Right lobe of liver (tissue), 4 donors: ENCODE measurements around the gene SPATA13.

Experiments used
- POLR2A ChIP-seq: fragments of 450-650 bp; IDR thresholded peaks from one replicate; pipeline ENCODE4 v1.6.1; 2017; ENCODE audit warnings: antibody characterized with exemption, mild to moderate bottlenecking
- TF ChIP-seq, protein P1 (sequence below), 4 donors: fragments of 200-600 bp in 3 of 4; fragments of 450-650 bp in 1 of 4; IDR thresholded peaks; one replicate each; pipeline versions ENCODE4 v1.5.1 to v1.8.0; 2016 to 2022; ENCODE audit warnings: antibody characterized with exemption in 4 of 4, mild to moderate bottlenecking in 2 of 4
- donor health status: DM: no; HTN: no; CAD: no.
- donor health status: DM: no; HTN: no; CAD: no.
- donor health status: DM: no; HTN: yes; CAD: no.

DNA sequence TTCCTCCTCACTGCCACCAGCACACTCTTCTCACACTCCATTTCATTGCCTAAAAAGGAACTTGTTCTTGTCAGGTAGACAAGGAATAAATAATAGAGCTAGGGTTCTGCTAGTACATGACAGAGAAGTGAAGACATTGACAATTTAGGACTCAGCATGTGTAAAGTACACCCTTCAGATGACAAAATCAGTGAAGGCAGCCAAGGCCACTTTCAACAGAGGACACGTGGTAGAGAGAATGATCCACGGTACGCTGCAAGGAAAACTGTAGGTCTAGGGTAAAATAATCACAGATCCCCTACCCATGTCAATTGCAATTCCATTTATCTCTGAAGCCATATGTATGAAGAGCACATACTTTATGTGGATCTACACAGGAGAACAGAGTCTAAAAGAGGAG is 7.2 kb upstream of the SPATA13 start:
- TF ChIP-seq POLR2A = no peak
- TF ChIP-seq, protein P1, sequence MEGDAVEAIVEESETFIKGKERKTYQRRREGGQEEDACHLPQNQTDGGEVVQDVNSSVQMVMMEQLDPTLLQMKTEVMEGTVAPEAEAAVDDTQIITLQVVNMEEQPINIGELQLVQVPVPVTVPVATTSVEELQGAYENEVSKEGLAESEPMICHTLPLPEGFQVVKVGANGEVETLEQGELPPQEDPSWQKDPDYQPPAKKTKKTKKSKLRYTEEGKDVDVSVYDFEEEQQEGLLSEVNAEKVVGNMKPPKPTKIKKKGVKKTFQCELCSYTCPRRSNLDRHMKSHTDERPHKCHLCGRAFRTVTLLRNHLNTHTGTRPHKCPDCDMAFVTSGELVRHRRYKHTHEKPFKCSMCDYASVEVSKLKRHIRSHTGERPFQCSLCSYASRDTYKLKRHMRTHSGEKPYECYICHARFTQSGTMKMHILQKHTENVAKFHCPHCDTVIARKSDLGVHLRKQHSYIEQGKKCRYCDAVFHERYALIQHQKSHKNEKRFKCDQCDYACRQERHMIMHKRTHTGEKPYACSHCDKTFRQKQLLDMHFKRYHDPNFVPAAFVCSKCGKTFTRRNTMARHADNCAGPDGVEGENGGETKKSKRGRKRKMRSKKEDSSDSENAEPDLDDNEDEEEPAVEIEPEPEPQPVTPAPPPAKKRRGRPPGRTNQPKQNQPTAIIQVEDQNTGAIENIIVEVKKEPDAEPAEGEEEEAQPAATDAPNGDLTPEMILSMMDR (IDR thresholded peaks at IDR 0.05) = no peak
